ENCODE measurements around the gene PDIA3. TPM values are rescaled to one million over a fixed set of nuclear protein-coding genes. Genes with fewer than 3 reads are reported as not detected.
"Not testable (repeated sequence)": the region's sequence is repeated elsewhere in the genome, so short reads cannot be mapped to it uniquely, and the experiment has no call there.

PDIA3 gene
- total RNA-seq, 1 donor = 38.2 TPM

GRCh38 chr15:43808960-43809678, 62.9 kb downstream of the PDIA3 start:
- DNase-seq (ENCODE audit: low read depth in 2 of 3, low spot score in 2 of 3) = no peak

- not testable (repeated sequence) for DNase-seq (ENCODE audit: low read depth in 2 of 3, low spot score in 2 of 3)
Observed at GRCh38 chr15:43815064-43815463, 68.8 kb downstream of the PDIA3 start.

DNA sequence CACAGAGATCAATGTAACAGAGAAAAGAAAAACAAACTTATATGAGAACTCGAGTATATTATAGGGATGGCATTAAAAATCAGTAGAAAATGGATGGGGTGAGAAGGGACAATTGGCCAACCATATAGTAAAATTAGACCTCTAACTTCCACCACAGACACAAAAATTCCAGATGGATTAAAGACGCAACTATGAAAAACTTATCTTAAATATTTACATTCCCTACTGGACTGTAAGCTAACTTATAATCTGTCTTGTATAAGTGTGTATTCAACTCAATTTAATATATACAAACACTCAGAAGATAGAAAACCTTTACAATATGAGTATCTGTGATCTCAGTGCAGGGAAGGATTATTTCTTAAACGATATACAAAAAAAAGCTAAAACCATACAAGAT, 75.3 kb downstream of the PDIA3 start:
- DNase-seq (ENCODE audit: low read depth in 2 of 3, low spot score in 2 of 3) = no peak

Small RNA genes lying within 50 kb of the gene (small RNA-seq; reads per million reads assigned to genes)
- gene MIR1282 (not detected), gene RNU6-353P (not detected), gene RNU6-354P (not detected)

Other genes with a start within 250 kb of the PDIA3 start
- 21.8 TPM for gene MAP1A, start 228.8 kb upstream of the PDIA3 start, total RNA-seq
- 47.9 TPM for gene PPIP5K1, start 156.2 kb upstream of the PDIA3 start, total RNA-seq
- not detected for gene CKMT1B, start 152.4 kb upstream of the PDIA3 start, total RNA-seq
- gene STRC, start 127.6 kb upstream of the PDIA3 start, total RNA-seq = 0.54 TPM
- 3.2 TPM for gene CATSPER2, start 97.6 kb upstream of the PDIA3 start, total RNA-seq
- gene CKMT1A, start 52.6 kb upstream of the PDIA3 start, total RNA-seq = not detected
- 7.0 TPM for gene ELL3, start 30.5 kb downstream of the PDIA3 start, total RNA-seq
- 140 TPM for gene SERF2, start 45.9 kb downstream of the PDIA3 start, total RNA-seq
- under 0.01 TPM for gene SERINC4, start 53.8 kb downstream of the PDIA3 start, total RNA-seq
- 9.2 TPM for gene HYPK, start 54.2 kb downstream of the PDIA3 start, total RNA-seq
- 6.7 TPM for gene MFAP1, start 78.3 kb downstream of the PDIA3 start, total RNA-seq
- gene WDR76, start 80.6 kb downstream of the PDIA3 start, total RNA-seq = 6.5 TPM